Activated B cell treated with CpG ODN at 0.5 μM for 24 hours (primary cell): ENCODE results near the gene ADCY6. TPM values are rescaled to one million over a fixed set of nuclear protein-coding genes. Genes with fewer than 3 reads are reported as not detected.

Experiments
- ATAC-seq: fragments of 200-7000 bp; cut with Tn5 transposase; one replicate; pipeline ENCODE4 v1.10.0; 2021; ENCODE audit warnings: low read depth, mild to moderate bottlenecking, moderate library complexity
- CTCF ChIA-PET: fragments of 350-600 bp; sonication (Branson Sonifier 250); formaldehyde crosslinking; loops from one replicate; lab custom pipeline; 2021; ENCODE audit warnings: antibody characterized with exemption; lab: Charles Lee
- POLR2A ChIA-PET: fragments of 350-600 bp; sonication (Branson Sonifier 250); formaldehyde crosslinking; loops from one replicate; lab custom pipeline; 2021; ENCODE audit warnings: antibody characterized with exemption; lab: Charles Lee
- DNase-seq: peaks from one replicate; pipeline ENCODE4 v3.0.0; 2022
- H3K27ac Mint-ChIP-seq: one replicate; pipeline ENCODE4 v1.8.0; 2020; ENCODE audit warnings: mixed read lengths
- H3K27me3 Mint-ChIP-seq: one replicate; pipeline ENCODE4 v1.8.0; 2021; ENCODE audit warnings: mixed read lengths
- H3K36me3 Mint-ChIP-seq: one replicate; pipeline ENCODE4 v1.8.0; 2021; ENCODE audit warnings: low read depth, mixed read lengths
- H3K4me1 Mint-ChIP-seq: one replicate; pipeline ENCODE4 v1.8.0; 2021; ENCODE audit warnings: mixed read lengths
- H3K4me3 Mint-ChIP-seq: one replicate; pipeline ENCODE4 v1.8.0; 2020; ENCODE audit warnings: mild to moderate bottlenecking, mixed read lengths
- H3K9me3 Mint-ChIP-seq: one replicate; pipeline ENCODE4 v1.8.0; 2020; ENCODE audit warnings: mixed read lengths
- intact Hi-C: fragments of 100-400 bp; cut with micrococcal nuclease; formaldehyde crosslinking; loops from one replicate; pipeline ENCODE4 v1.15.1; 2024
- total RNA-seq: library from RNA; stranded (reverse); gene quantifications from 2 replicates; pipeline ENCODE4 v1.2.3, GENCODE V29; 2022
- TF ChIP-seq, protein P1 (sequence below): fragments of 200-600 bp; IDR thresholded peaks from one replicate; pipeline ENCODE4 v1.8.0; 2022; ENCODE audit warnings: antibody characterized with exemption, mild to moderate bottlenecking

ADCY6 gene
- total RNA-seq, 1 donor from 2014 or later, result 0.60 TPM

DNA sequence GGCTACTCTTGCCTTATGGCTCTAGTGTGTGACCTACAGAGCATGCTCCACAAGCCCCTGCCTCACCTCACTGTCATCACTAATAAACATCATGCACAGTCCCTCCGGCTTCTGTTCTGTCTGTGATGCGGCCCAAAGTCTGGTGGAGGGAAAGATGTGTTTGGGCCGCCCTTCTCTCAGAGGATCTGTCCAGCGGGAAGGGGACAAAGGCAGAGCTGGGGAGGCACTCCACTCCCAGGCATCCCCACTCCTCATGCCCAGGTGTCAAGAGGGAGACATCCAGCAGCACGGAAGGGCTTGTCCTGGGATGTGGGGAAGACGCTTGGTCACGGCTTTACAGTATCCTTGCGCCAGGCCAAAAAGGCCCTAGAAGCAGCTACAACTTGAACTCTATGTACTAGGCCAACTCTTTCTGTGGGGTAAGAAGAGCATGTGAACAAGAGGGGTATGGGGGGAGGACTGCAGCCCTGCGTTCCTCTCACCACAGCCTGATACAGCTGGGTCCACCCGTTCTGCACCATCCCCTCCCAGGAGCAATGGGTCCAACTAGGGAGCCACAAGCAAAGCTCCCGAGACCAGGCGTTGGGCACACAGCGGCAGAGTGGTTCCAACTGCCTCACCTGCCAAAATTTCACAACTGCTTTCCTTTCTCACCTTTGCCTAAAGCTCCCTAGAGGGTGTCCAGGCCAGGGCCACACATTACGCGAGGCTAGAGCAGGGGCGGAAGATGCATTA is 40.1 kb upstream of the ADCY6 start:
- CTCF ChIA-PET, result no interaction called here
- DNase-seq (no peak), ATAC-seq (no peak)
- Mint-ChIP-seq H3K9me3 (no peaks in the 10 kb centered on the region), H3K4me3 (no peak overlapping the region), H3K4me1 (no peaks in the 10 kb centered on the region), H3K36me3 (peaks cover 58% of the 10 kb centered on the region), H3K27ac (no peak overlapping the region), H3K27me3 (no peaks in the 10 kb centered on the region)
- intact Hi-C loops, result no loop called here
- POLR2A ChIA-PET, result interaction anchor here (0.6 kb wide), 1 partner anchor 406 kb away, joined by 3 read pairs; no protein-coding TSS in a partner anchor
- TF ChIP-seq, protein P1, sequence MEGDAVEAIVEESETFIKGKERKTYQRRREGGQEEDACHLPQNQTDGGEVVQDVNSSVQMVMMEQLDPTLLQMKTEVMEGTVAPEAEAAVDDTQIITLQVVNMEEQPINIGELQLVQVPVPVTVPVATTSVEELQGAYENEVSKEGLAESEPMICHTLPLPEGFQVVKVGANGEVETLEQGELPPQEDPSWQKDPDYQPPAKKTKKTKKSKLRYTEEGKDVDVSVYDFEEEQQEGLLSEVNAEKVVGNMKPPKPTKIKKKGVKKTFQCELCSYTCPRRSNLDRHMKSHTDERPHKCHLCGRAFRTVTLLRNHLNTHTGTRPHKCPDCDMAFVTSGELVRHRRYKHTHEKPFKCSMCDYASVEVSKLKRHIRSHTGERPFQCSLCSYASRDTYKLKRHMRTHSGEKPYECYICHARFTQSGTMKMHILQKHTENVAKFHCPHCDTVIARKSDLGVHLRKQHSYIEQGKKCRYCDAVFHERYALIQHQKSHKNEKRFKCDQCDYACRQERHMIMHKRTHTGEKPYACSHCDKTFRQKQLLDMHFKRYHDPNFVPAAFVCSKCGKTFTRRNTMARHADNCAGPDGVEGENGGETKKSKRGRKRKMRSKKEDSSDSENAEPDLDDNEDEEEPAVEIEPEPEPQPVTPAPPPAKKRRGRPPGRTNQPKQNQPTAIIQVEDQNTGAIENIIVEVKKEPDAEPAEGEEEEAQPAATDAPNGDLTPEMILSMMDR, result no peak

DNA sequence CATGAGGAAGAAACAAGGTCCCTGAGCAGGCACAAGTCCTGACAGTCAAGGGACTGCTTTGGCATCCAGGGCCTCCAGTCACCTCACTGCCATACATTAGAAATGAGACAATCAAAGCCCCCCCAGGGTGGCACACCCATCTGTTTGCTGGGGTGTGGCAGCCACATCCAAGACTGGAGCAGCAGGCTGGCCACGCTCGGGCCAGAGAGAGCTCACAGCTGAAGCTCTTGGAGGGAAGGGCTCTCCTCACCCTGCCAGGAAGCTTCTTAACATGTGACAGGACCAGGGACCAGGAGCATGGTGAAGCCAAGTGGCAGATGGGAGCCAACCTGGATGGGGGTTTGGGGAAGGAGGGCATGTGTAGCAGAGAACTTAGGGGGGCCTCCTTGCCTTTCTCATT is 39.4 kb upstream of the ADCY6 start:
- ChIA-PET POLR2A (no interaction called here), CTCF (no interaction called here)
- Mint-ChIP-seq H3K4me1 (no peaks in the 10 kb centered on the region), H3K27ac (no peak overlapping the region), H3K36me3 (peaks cover 51% of the 10 kb centered on the region), H3K4me3 (no peak overlapping the region), H3K9me3 (no peaks in the 10 kb centered on the region), H3K27me3 (no peaks in the 10 kb centered on the region)
- no peak for ATAC-seq
- no peak for DNase-seq
- intact Hi-C loops, result no loop called here
- TF ChIP-seq, protein P1, result no peak

DNA sequence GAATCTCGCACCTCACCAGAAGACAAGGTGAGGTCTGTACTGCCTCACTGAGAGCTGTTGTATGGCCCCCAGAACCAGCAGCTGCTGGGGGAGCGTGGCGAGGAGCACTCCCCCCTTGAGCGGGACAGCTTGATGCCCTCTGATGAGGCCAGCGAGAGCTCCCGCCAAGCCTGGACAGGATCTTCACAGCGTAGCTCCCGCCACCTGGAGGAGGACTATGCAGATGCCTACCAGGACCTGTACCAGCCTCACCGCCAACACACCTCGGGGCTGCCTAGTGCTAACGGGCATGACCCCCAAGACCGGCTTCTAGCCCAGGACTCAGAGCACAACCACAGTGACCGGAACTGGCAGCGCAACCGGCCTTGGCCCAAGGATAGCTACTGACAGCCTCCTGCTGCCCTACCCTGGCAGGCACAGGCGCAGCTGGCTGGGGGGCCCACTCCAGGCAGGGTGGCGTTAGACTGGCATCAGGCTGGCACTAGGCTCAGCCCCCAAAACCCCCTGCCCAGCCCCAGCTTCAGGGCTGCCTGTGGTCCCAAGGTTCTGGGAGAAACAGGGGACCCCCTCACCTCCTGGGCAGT is 38.7 kb upstream of the ADCY6 start:
- DNase-seq, result no peak
- peaks cover 45% of the 10 kb centered on the region for H3K36me3 Mint-ChIP-seq
- no peaks in the 10 kb centered on the region for H3K27me3 Mint-ChIP-seq
- ChIA-PET POLR2A (no interaction called here), CTCF (interaction anchor here (1.2 kb wide), 1 partner anchor 26 kb away, joined by 3 read pairs; no protein-coding TSS in a partner anchor)
- no peaks in the 10 kb centered on the region for H3K9me3 Mint-ChIP-seq
- no peak overlapping the region for H3K27ac Mint-ChIP-seq
- no peak overlapping the region for H3K4me3 Mint-ChIP-seq
- TF ChIP-seq, protein P1, result no peak
- intact Hi-C loops, result no loop called here
- no peaks in the 10 kb centered on the region for H3K4me1 Mint-ChIP-seq
- no peak for ATAC-seq

DNA sequence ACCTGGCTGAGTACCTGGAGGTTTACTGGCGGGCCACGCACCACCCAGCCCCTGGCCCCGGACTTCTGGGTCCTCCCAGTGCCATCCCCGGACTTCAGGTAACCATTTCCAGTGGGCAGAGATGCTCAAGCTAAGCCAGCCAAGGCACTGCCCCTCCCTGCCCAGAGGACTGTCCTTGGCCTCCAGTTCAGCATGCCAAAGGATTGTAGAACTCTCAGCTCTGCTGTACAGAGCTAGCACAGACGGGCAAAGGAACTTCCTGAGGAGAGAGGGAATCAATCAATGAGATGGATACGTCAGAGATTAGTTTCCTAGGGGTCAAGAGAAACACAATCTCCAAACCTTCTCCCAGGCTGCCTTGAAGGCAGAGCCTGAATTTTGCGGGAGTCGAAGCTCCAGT is 38.1 kb upstream of the ADCY6 start:
- TF ChIP-seq, protein P1, result no peak
- ChIA-PET CTCF (interaction anchor here (1.2 kb wide), 1 partner anchor 26 kb away, joined by 3 read pairs; no protein-coding TSS in a partner anchor), POLR2A (interaction anchor here (0.6 kb wide), 1 partner anchor 35 kb away, joined by 3 read pairs; no protein-coding TSS in a partner anchor)
- no peaks in the 10 kb centered on the region for H3K4me1 Mint-ChIP-seq
- H3K27me3 Mint-ChIP-seq, result no peaks in the 10 kb centered on the region
- H3K27ac Mint-ChIP-seq, result no peak overlapping the region
- peaks cover 39% of the 10 kb centered on the region for H3K36me3 Mint-ChIP-seq
- no peak for DNase-seq
- no peak overlapping the region for H3K4me3 Mint-ChIP-seq
- intact Hi-C loops, result no loop called here
- ATAC-seq, result no peak
- H3K9me3 Mint-ChIP-seq, result no peaks in the 10 kb centered on the region

DNA sequence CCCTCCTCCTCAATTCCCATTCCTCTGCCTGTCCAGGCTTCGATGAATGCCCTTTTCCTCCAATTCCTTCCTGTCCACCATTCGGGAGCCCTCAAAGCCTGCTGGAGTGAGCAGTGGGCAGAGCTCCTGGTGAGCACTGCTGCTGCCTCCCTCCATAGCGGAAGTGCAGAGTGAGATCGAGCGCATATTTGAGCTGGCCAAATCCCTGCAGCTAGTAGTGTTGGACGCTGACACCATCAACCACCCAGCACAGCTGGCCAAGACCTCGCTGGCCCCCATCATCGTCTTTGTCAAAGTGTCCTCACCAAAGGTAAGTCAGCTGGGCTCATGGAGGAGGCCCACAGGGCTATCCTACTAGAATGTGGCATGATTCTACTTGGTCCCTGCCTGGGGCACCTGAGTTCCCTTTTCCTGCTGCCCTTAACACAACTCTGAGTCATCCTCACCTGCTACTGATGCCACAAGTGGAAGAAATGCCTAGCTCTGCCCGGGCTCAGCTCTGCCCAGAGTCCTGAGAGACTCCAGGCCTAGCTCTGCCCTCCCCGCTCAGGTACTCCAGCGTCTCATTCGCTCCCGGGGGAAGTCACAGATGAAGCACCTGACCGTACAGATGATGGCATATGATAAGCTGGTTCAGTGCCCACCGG is 37.4 kb upstream of the ADCY6 start:
- Mint-ChIP-seq H3K27me3 (no peaks in the 10 kb centered on the region), H3K27ac (no peak overlapping the region), H3K4me1 (no peaks in the 10 kb centered on the region), H3K9me3 (no peaks in the 10 kb centered on the region), H3K36me3 (peaks cover 32% of the 10 kb centered on the region), H3K4me3 (no peak overlapping the region)
- ChIA-PET CTCF (interaction anchor here (1.2 kb wide), 1 partner anchor 27 kb away, joined by 3 read pairs; no protein-coding TSS in a partner anchor), POLR2A (interaction anchor here (0.6 kb wide), 1 partner anchor 34 kb away, joined by 3 read pairs; no protein-coding TSS in a partner anchor)
- no peak for DNase-seq
- TF ChIP-seq, protein P1, result no peak
- no peak for ATAC-seq
- intact Hi-C loops, result no loop called here
